GM18517 (cell line): ENCODE data around the gene RIPOR3.
"Not testable (repeated sequence)": the region's sequence is repeated elsewhere in the genome, so short reads cannot be mapped to it uniquely, and the experiment has no call there.

Source experiments
- ATAC-seq: cut with Tn5 transposase; IDR thresholded peaks from one replicate; pipeline ENCODE4 v1.9.1; 2021; ENCODE audit warnings: mild to moderate bottlenecking, moderate library complexity; ENCODE audit not compliant: unreplicated experiment

The RIPOR3 gene

DNA sequence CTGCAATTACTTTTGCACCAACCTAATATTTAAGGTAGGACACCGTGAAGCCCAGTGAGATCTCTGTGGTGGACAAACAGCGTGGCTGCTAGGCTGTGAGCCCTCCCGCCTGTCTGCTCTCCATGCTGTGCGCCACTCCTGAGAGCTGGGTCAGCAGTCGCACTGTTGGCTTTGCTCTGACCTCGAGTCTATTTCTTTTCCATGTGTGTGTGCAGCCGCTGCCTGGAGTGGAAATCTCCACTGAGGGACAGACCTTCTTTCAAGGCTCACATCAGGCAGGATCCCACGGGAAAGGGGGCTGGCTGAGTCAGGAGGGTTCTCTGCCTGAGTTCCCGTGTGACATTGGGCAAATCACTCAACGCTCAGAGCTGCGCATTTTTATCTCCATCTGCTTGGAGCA lies 27.1 kb downstream of the RIPOR3 start:
- no peak for ATAC-seq

GRCh38 chr20:50663095-50663821 lies 28.1 kb downstream of the RIPOR3 start:
- no peak for ATAC-seq

DNA sequence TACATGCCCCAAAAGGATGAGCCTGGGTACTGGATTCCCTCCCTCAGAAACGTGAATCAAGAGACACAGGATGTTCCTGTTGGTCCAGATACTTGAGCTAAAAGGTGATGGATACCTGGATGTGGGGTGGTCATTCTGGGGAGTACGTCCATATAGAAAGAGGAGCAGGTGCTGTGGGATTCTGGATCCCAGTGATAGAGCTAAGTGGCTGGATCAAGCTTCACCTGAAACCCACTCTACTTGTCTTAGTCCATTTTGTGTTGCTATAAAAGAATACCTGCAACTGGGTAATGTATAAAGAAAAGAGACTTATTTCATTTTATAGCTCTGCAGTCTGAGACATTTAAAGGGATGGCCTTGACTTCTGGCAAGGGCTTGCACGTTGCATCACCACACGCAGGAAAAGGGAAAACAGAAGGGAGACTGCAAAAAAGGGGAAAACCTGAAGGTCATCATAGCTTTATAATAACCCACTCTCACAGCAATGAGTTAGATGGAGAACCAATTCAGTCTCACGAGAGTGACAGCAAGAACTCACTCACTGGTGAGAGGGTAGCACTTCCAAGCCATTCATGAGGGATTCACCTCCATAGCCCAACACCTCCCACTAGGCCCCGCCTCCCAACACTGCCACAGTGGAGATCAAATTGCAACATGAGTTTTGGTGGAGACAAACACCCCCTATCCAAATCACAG lies 31.2 kb downstream of the RIPOR3 start:
- no peak for ATAC-seq

GRCh38 chr20:50658804-50659380 lies 32.5 kb downstream of the RIPOR3 start:
- no peak for ATAC-seq

DNA sequence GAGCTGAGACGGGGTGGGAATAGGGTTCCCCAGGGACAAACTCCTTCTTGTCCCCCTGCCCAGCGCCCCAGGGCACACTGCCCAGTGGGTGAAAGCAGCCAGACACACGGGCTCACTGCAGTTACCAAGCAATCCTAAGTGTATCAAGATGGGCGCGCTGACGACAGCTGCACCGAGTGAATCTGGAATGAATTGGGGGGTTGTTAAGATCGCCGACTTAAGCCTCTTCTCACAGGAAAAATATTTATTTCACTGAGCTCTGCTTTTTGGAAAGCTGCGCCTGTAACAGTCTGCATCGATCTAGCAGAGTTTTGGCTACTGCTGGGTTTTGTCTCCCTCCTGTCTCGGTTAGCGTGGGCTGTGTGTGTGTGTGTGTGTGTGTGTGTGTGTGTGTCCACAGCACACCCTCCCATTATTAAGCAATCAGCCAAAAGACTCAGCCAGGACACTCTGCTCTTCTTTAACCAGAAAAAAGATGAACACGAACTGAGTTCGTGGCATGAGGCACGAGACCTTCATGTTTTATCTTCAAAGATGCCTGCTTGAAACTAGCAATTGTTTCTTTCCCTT lies 35.9 kb downstream of the RIPOR3 start:
- no peak for ATAC-seq

DNA sequence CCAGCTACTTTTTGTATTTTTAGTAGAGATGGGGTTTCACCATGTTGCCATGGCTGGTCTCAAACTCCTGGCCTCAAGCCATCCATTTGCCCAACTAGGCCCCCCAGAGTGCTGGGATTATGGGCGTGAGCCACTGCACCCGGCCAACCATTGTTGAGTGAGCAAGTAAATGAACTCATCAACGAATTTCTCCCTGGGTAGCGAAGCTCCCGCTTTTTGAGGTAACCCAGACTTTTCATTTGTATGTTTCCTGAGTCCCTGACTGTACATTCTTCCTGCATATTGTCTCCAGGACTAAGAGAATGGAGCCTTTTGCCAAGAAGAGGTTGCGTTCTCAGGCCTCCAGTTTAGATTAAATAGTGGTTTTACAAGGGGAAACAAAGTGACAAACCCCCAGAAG lies 36.4 kb downstream of the RIPOR3 start:
- ATAC-seq, result no peak

- ATAC-seq, result no peak
Measured at GRCh38 chr20:50652702-50653294, 38.5 kb downstream of the RIPOR3 start.

GRCh38 chr20:50651676-50652075 lies 39.7 kb downstream of the RIPOR3 start:
- no peak for ATAC-seq

- ATAC-seq, result no peak
Measured at GRCh38 chr20:50649590-50649989, 41.8 kb downstream of the RIPOR3 start.

DNA sequence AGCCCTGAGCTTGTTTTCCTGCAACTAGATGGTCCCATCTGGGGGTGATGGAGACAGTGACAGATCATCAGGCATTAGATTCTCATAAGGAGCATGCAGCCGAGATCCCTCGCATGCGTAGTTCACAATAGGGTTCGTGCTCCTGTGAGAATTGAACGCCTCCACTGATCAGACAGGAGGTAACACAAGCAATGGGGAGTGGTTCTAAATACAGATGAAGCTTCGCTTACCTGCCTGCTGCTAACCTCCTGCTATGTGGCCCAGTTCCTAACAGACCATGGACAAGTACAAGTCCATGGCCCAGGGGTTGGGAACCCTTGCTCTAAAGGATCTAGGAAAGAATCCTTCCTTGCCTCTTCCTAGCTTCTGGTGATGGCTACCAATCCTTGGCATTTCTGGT lies 42.7 kb downstream of the RIPOR3 start:
- no peak for ATAC-seq

DNA sequence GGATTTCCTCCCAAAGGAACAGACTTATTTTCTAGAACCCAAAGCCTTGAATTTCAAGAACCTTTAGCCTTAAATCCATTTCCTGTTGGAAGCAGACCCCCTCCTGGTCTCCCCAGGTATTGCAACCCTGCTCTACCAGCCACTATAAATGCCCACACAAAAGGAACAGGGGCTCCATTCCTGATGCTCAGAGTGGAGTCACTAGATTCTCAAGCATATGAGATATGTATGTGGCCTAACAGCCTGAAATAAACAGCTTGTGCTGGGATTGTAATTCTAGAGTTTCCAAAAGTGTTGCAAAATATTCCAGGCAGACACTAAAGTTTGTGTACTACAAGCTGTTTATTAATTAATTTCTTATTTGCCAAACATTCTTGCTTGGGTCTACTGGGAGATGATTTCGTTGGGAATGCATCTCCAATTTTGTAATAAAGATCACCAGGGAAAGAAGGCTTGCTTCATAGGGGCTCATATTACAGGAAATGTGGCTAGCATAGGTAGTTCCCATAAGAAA lies 44.8 kb downstream of the RIPOR3 start:
- ATAC-seq, result no peak

- no peak for ATAC-seq
Measured at GRCh38 chr20:50645253-50646068, 45.9 kb downstream of the RIPOR3 start.

DNA sequence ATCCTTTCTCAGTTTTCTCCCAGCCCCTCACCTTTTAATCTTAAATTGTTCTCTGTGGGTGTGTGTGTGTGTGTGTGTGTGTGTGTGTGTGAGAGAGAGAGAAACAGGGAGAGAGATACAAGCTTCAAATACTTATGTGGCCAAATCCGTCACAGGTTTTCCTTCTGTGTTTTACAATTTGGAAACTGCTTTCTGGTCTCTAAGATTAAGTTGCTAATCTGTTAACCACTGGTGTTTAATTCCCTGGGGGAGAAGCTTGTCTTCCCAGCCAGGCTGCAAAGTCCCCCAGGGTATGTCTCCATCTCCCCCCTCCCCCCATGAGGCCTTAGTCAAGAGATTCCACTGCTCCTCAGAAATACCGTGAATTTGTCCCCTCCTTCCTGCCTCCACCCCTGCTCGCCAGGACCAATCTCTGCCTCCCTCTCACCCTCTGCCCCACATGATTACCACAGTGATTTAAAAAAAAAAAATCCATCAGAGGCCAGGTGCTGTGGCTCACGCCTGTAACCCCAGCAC lies 49.0 kb downstream of the RIPOR3 start:
- no peak for ATAC-seq

DNA sequence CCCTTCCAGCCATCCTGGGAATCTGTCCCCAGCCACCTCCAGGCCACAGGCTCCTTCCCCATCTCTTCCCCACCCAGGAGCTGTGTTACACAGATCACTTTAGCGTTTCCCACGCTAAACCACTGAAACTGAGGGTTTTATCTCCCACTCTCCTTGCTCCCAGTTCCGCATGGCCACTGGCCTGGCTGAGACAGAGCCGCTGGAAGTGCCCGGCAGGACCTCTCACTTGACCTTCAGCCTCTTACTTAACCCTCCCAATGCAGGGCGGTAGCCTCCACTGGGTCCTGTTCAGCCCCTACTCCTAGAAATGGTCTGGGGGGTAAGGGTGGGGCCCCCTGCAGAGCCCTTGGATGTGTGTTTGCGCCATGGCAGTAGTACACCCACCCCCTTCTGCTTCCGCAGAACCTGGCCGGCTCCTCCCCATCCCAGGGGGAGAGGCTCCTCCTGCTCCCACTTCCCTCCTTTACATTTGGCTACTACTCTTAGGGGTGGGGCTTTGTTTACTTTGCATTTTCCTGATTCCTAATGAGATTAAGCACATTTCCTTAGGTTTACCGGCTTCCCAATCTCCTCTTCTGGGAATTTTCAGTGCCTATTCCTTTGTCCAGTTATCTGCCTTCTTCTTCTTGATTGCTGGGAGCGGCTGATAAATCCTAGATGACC lies 49.6 kb downstream of the RIPOR3 start:
- not testable (repeated sequence) for ATAC-seq

- ATAC-seq, result not testable (repeated sequence)
Measured at GRCh38 chr20:50639971-50640711, 51.2 kb downstream of the RIPOR3 start.

DNA sequence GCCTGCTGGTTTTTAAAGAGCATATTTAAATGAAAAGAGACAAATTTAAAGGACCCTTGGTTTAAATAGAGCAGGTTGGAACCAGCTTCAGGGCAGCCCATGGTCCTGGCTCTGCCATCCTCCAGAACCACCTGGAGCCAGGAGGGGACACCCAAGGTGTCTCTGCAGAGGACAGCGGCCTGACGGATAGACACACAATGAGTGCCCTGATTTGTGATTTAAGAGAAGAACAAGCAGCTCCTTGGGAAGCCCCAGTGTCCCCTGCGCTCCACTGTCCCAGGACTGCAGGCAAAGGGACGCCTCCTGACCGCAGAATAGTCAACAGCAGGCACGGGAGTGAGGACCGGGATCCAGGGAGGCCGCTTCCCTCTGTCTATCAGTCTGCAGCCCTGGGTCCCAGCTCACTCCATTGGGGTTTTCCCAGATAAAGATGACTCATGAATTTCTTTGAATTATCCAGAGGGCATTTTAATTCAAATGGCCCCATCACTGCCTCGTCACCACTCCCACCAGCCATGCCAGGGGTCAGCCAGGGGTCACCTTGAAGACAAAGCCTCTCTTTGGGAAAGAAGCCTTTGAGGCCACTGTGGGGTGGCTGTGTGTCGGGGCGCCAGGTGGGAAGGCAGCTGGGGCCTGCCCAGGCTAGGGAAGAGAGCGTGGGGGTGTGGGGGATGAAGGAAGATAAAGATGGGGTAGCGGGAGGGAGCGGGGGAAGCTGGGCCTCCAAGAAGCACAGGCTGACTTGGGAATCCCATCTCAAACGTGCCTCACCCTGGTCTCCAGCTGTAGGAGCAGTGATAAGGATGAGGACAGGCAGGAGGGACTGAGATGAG lies 53.1 kb downstream of the RIPOR3 start:
- not testable (repeated sequence) for ATAC-seq

DNA sequence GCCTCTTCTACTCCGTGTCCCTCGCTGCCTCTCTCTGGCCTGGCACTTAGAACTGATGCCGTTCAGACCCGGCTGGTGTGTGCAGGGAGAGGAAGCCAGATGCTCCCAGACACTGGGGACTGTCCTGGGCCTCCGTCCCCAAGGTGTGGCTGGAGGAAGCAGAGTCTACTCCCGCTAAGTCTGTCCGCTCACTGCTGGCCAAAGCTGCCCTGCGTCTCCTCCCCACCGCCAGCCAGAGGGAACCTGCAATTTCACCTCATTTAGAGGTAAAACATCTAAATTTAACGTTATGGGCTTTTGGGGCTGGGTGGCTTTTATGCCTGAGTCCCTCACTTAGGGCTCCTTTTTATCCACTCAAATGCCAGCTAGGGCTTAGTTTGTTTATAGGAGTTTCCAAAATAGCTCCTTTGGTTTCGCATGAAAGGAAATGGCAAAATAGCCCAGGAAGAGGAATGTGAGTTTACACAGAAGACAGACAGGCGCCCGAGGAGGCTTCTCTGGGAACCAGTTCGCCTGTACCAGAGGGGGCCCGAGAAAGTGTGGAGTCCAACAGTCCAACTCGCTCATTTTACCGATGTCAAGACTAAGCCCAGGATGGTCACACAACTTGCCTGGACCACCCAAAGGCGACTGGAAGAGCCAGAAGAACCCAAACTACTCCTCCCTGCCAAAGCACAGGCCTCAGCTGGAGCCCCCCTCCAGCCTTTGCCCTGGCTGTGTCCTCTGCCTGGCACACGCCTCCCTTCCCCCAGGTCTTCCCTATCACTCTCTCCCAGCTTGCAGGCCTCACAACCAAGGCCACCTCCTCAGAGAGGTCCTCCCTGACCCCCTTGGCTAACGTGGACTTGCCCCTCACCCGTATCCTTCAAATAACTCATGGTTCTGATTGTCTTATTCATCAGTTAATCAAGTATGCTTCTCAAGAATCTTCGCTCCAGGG lies 54.5 kb downstream of the RIPOR3 start:
- no peak for ATAC-seq
